CD4-positive, CD25-positive, alpha-beta regulatory T cell (primary cell): ENCODE measurements around the gene FAM222B. TPM values are rescaled to one million over a fixed set of nuclear protein-coding genes. Genes with fewer than 3 reads are reported as not detected.

ENCODE experiments used
- ATAC-seq, 2 donors: fragments of 150-1000 bp; cut with Tn5 transposase; one replicate each; pipeline ENCODE4 v1.10.0; 2021; ENCODE audit warnings: low read depth in 2 of 2, moderate number of reproducible peaks in 2 of 2, moderate library complexity in 1 of 2
- DNase-seq, 3 donors: peaks; one replicate each; pipeline versions ENCODE4 v3.0.0 to v3.0.0-alpha.2; 2012 to 2022; ENCODE audit warnings: mixed read lengths in 1 of 3
- H3K27ac ChIP-seq: one replicate; pipeline ENCODE4 v1.7.0; 2013; ENCODE audit warnings: mild to moderate bottlenecking, low read length; ENCODE audit not compliant: insufficient read depth, poor library complexity, severe bottlenecking
- H3K27me3 ChIP-seq: one replicate; pipeline ENCODE4 v1.7.0; 2013; ENCODE audit warnings: low read length; ENCODE audit not compliant: control insufficient read depth, insufficient read depth
- H3K36me3 ChIP-seq: one replicate; pipeline ENCODE4 v1.7.0; 2013; ENCODE audit warnings: mild to moderate bottlenecking, low read length, moderate library complexity; ENCODE audit not compliant: control insufficient read depth, insufficient read depth
- H3K4me1 ChIP-seq: 2 replicates; pipeline ENCODE4 v1.7.0; 2013; ENCODE audit warnings: mild to moderate bottlenecking, low read length; ENCODE audit not compliant: insufficient read depth, control insufficient read depth, poor library complexity, severe bottlenecking
- H3K4me3 ChIP-seq: one replicate; pipeline ENCODE4 v1.7.0; 2013; ENCODE audit warnings: low read depth, mild to moderate bottlenecking, low read length, moderate library complexity
- H3K9me3 ChIP-seq, 2 experiments: 1 replicate in 1 of 2; 2 replicates in 1 of 2; pipeline ENCODE4 v1.7.0; 2013; ENCODE audit warnings: low read length in 2 of 2, mild to moderate bottlenecking in 1 of 2, moderate library complexity in 1 of 2; ENCODE audit not compliant: control insufficient read depth in 2 of 2
- H3K27ac Mint-ChIP-seq, 3 donors: one replicate each; pipeline ENCODE4 v1.8.0; 2020 to 2022; ENCODE audit warnings: mild to moderate bottlenecking in 3 of 3, mixed read lengths in 3 of 3, moderate library complexity in 2 of 3
- H3K27me3 Mint-ChIP-seq: one replicate; pipeline ENCODE4 v1.8.0; 2022; ENCODE audit warnings: mild to moderate bottlenecking, mixed read lengths
- H3K36me3 Mint-ChIP-seq: one replicate; pipeline ENCODE4 v1.8.0; 2020; ENCODE audit warnings: mixed read lengths
- H3K4me1 Mint-ChIP-seq, 4 donors: one replicate each; pipeline ENCODE4 v1.8.0; 2020 to 2022; ENCODE audit warnings: mixed read lengths in 4 of 4, mild to moderate bottlenecking in 1 of 4
- H3K4me3 Mint-ChIP-seq, 4 donors: one replicate each; pipeline ENCODE4 v1.8.0; 2020 to 2022; ENCODE audit warnings: mild to moderate bottlenecking in 4 of 4, mixed read lengths in 4 of 4, moderate library complexity in 3 of 4
- H3K9me3 Mint-ChIP-seq, 7 donors: one replicate each; pipeline ENCODE4 v1.8.0; 2020 to 2022; ENCODE audit warnings: mixed read lengths in 7 of 7, mild to moderate bottlenecking in 3 of 7, moderate library complexity in 2 of 7
- polyA plus RNA-seq, 4 donors: library from polyadenylated mRNA; unstranded; fragments of 300-500 nt; fragmentation: Illumina TruSeq; gene quantifications; one replicate each; pipeline ENCODE4 v1.2.3, GENCODE V29; 2021
- total RNA-seq: library from RNA; stranded (reverse); gene quantifications from one replicate; pipeline ENCODE4 v1.2.3, GENCODE V29; 2022

The FAM222B gene
- total and polyA plus RNA-seq, 5 donors from 2014 or later = 4.4 to 23.4 (median 12.4) TPM

- Mint-ChIP-seq H3K27ac (no peak overlapping the region), H3K4me3 (no peak overlapping the region)
These were observed 81.7 kb downstream of the FAM222B start for GRCh38 chr17:28760601-28761562.

DNA sequence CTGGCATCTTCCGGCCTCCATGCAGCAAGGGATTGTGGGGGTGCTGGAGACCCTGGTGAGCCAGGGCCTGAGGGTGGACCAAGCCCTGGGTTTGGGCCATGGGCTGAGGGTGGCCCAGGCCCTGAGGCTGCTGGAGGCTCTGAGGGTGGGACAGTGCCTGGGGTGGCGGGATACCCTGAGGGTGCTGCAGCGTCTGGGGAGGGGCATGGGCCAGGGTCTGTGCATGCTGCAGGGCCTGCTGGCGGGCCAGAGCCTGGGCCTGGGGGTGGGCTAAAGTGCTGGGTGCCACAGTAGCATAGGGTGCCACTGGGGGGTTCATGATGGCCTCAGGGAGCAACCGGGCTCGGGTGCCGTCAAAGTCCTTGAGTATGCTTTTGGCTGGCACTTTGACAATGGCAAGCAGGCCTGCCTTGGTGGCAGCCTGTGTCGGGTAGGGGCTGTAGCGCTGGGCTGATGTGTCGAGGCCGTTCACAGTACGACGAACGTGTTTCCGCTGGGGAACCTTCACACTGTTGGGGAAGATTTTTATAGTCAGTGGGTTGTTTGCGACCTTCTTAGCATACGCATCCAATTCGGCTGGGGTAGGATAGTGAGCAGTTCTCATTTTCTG is 83.2 kb downstream of the FAM222B start:
- H3K9me3 Mint-ChIP-seq = no peaks in the 10 kb centered on the region
- H3K27ac Mint-ChIP-seq = peak overlapping the region in 1 of 3 donors; percentile 62
- no peaks in the 10 kb centered on the region for H3K27me3 ChIP-seq
- peaks cover 4 to 8% (median 6%) of the 10 kb centered on the region in 4 donors for H3K4me1 Mint-ChIP-seq
- no peak for DNase-seq
- no peaks in the 10 kb centered on the region for H3K27me3 Mint-ChIP-seq
- H3K4me3 Mint-ChIP-seq = no peak overlapping the region
- no peaks in the 10 kb centered on the region for H3K4me1 ChIP-seq
- peaks cover 40% of the 10 kb centered on the region for H3K36me3 ChIP-seq
- no peak overlapping the region for H3K27ac ChIP-seq
- H3K36me3 Mint-ChIP-seq = peaks cover 15% of the 10 kb centered on the region
- no peaks in the 10 kb centered on the region for H3K9me3 ChIP-seq
- ATAC-seq = no peak
- H3K4me3 ChIP-seq = no peak overlapping the region

More at GRCh38 chr17:28760601-28761562, 81.7 kb downstream of the FAM222B start:
- Mint-ChIP-seq H3K9me3 (no peaks in the 10 kb centered on the region), H3K27me3 (no peaks in the 10 kb centered on the region), H3K36me3 (peaks cover 15% of the 10 kb centered on the region), H3K4me1 (peaks cover 4 to 8% (median 6%) of the 10 kb centered on the region in 4 donors)
- Histone ChIP-seq H3K27ac (no peak overlapping the region), H3K4me3 (no peak overlapping the region), H3K9me3 (no peaks in the 10 kb centered on the region), H3K4me1 (no peaks in the 10 kb centered on the region), H3K27me3 (no peaks in the 10 kb centered on the region), H3K36me3 (peaks cover 53% of the 10 kb centered on the region)
- no peak for DNase-seq
- no peak for ATAC-seq

- Histone ChIP-seq H3K9me3 (no peaks in the 10 kb centered on the region), H3K27ac (no peak overlapping the region), H3K4me3 (no peak overlapping the region), H3K27me3 (no peaks in the 10 kb centered on the region), H3K4me1 (no peaks in the 10 kb centered on the region), H3K36me3 (peaks cover 40% of the 10 kb centered on the region)
- peaks cover under 1 to 4% (median 3%) of the 10 kb centered on the region in 4 donors for H3K4me1 Mint-ChIP-seq
- H3K36me3 Mint-ChIP-seq = peaks cover 15% of the 10 kb centered on the region
- no peak for ATAC-seq
- H3K27ac Mint-ChIP-seq = peak overlapping the region in 1 of 3 donors; percentile 62
- H3K27me3 Mint-ChIP-seq = no peaks in the 10 kb centered on the region
- no peak for DNase-seq
- no peak overlapping the region for H3K4me3 Mint-ChIP-seq
- no peaks in the 10 kb centered on the region for H3K9me3 Mint-ChIP-seq
These were observed 84.0 kb downstream of the FAM222B start for GRCh38 chr17:28758411-28759121.

- H3K4me3 Mint-ChIP-seq = no peak overlapping the region
- peaks cover 0 to 4% (median 1%) of the 10 kb centered on the region in 4 donors for H3K4me1 Mint-ChIP-seq
- Histone ChIP-seq H3K4me3 (no peak overlapping the region), H3K4me1 (no peaks in the 10 kb centered on the region), H3K9me3 (no peaks in the 10 kb centered on the region), H3K27me3 (no peaks in the 10 kb centered on the region), H3K36me3 (peaks cover 38% of the 10 kb centered on the region), H3K27ac (no peak overlapping the region)
- DNase-seq (no peak), ATAC-seq (no peak)
- H3K9me3 Mint-ChIP-seq = no peaks in the 10 kb centered on the region
- peaks cover 15% of the 10 kb centered on the region for H3K36me3 Mint-ChIP-seq
- peak overlapping the region in 2 of 3 donors; percentile 18 to 30 for H3K27ac Mint-ChIP-seq
- H3K27me3 Mint-ChIP-seq = no peaks in the 10 kb centered on the region
These were observed 86.4 kb downstream of the FAM222B start for GRCh38 chr17:28756049-28756804.

GRCh38 chr17:28755486-28755885 is 87.1 kb downstream of the FAM222B start:
- Mint-ChIP-seq H3K4me1 (peaks cover 0 to 4% (median under 1%) of the 10 kb centered on the region in 4 donors), H3K4me3 (no peak overlapping the region)

GRCh38 chr17:28751600-28752366 is 90.8 kb downstream of the FAM222B start:
- H3K27ac Mint-ChIP-seq = no peak overlapping the region

More at GRCh38 chr17:28755486-28755885, 87.1 kb downstream of the FAM222B start:
- no peak overlapping the region for H3K27ac ChIP-seq
- no peaks in the 10 kb centered on the region for H3K4me1 ChIP-seq
- Mint-ChIP-seq H3K9me3 (no peaks in the 10 kb centered on the region), H3K27me3 (no peaks in the 10 kb centered on the region), H3K36me3 (peaks cover 15% of the 10 kb centered on the region), H3K27ac (no peak overlapping the region)
- H3K4me3 ChIP-seq = no peak overlapping the region
- H3K9me3 ChIP-seq = no peaks in the 10 kb centered on the region
- H3K27me3 ChIP-seq = no peaks in the 10 kb centered on the region
- no peak for DNase-seq
- ATAC-seq = no peak
- peaks cover 33% of the 10 kb centered on the region for H3K36me3 ChIP-seq

More at GRCh38 chr17:28751600-28752366, 90.8 kb downstream of the FAM222B start:
- H3K36me3 Mint-ChIP-seq = no peaks in the 10 kb centered on the region
- no peaks in the 10 kb centered on the region for H3K9me3 ChIP-seq
- no peak overlapping the region for H3K4me3 ChIP-seq
- peaks cover 0 to 20% (median 4%) of the 10 kb centered on the region in 4 donors for H3K4me1 Mint-ChIP-seq
- ATAC-seq = no peak
- H3K9me3 Mint-ChIP-seq = no peaks in the 10 kb centered on the region
- DNase-seq = no peak
- peaks cover 5% of the 10 kb centered on the region for H3K4me1 ChIP-seq
- H3K27ac ChIP-seq = no peak overlapping the region
- no peaks in the 10 kb centered on the region for H3K27me3 Mint-ChIP-seq
- H3K36me3 ChIP-seq = peaks cover 15% of the 10 kb centered on the region
- H3K27me3 ChIP-seq = no peaks in the 10 kb centered on the region
- H3K4me3 Mint-ChIP-seq = no peak overlapping the region
